Nephron progenitor cell (in vitro differentiated cells): ENCODE measurements around the gene CXADR.
A peak's percentile ranks its signal among the peaks of the same experiment; 100 is the strongest.

Source experiments
- DNase-seq: peaks from one replicate; pipeline ENCODE4 v3.0.0; 2021
- H3K27ac Mint-ChIP-seq: 2 replicates; pipeline ENCODE4 v1.8.0; 2021; ENCODE audit warnings: mild to moderate bottlenecking, moderate library complexity, mixed read lengths
- H3K27me3 Mint-ChIP-seq: 2 replicates; pipeline ENCODE4 v1.8.0; 2021; ENCODE audit warnings: mild to moderate bottlenecking, low read depth, mixed read lengths; ENCODE audit not compliant: poor library complexity
- H3K36me3 Mint-ChIP-seq: 2 replicates; pipeline ENCODE4 v1.8.0; 2021; ENCODE audit warnings: low read depth, mixed read lengths
- H3K4me1 Mint-ChIP-seq: 2 replicates; pipeline ENCODE4 v1.8.0; 2021; ENCODE audit warnings: mixed read lengths
- H3K4me3 Mint-ChIP-seq: 2 replicates; pipeline ENCODE4 v1.8.0; 2021; ENCODE audit warnings: mild to moderate bottlenecking, moderate library complexity, mixed read lengths
- H3K9me3 Mint-ChIP-seq: 2 replicates; pipeline ENCODE4 v1.8.0; 2021; ENCODE audit warnings: mild to moderate bottlenecking, moderate library complexity, mixed read lengths
- CTCF ChIP-seq: fragments of 200-600 bp; sonication (generic); IDR thresholded peaks from 2 replicates; pipeline ENCODE4 v1.5.0; 2021; ENCODE audit warnings: antibody characterized with exemption

The CXADR gene

GRCh38 chr21:17529648-17530047 lies 16.8 kb downstream of the CXADR start:
- no peak overlapping the region for H3K4me3 Mint-ChIP-seq
- TF ChIP-seq CTCF = no peak
- peaks cover 4% of the 10 kb centered on the region for H3K27me3 Mint-ChIP-seq
- peaks cover 4% of the 10 kb centered on the region for H3K4me1 Mint-ChIP-seq
- H3K27ac Mint-ChIP-seq = no peak overlapping the region
- H3K36me3 Mint-ChIP-seq = peaks cover 34% of the 10 kb centered on the region
- no peak for DNase-seq
- peaks cover 3% of the 10 kb centered on the region for H3K9me3 Mint-ChIP-seq

GRCh38 chr21:17532292-17532691 lies 19.4 kb downstream of the CXADR start:
- TF ChIP-seq CTCF = no peak
- no peak for DNase-seq
- H3K4me3 Mint-ChIP-seq = no peak overlapping the region
- peaks cover 52% of the 10 kb centered on the region for H3K36me3 Mint-ChIP-seq
- no peaks in the 10 kb centered on the region for H3K4me1 Mint-ChIP-seq
- H3K27ac Mint-ChIP-seq = no peak overlapping the region
- H3K9me3 Mint-ChIP-seq = peaks cover 15% of the 10 kb centered on the region
- H3K27me3 Mint-ChIP-seq = peaks cover 4% of the 10 kb centered on the region

GRCh38 chr21:17536381-17536780 lies 23.5 kb downstream of the CXADR start:
- Mint-ChIP-seq H3K27ac (no peak overlapping the region), H3K27me3 (peaks cover 4% of the 10 kb centered on the region), H3K4me1 (peaks cover under 1% of the 10 kb centered on the region), H3K9me3 (peaks cover 50% of the 10 kb centered on the region), H3K4me3 (no peak overlapping the region), H3K36me3 (peaks cover 84% of the 10 kb centered on the region)
- TF ChIP-seq CTCF = no peak
- no peak for DNase-seq

GRCh38 chr21:17537299-17537698 lies 24.5 kb downstream of the CXADR start:
- H3K4me1 Mint-ChIP-seq = peaks cover 10% of the 10 kb centered on the region
- H3K36me3 Mint-ChIP-seq = peaks cover 81% of the 10 kb centered on the region
- no peak for TF ChIP-seq CTCF
- H3K4me3 Mint-ChIP-seq = no peak overlapping the region
- H3K27me3 Mint-ChIP-seq = peaks cover 4% of the 10 kb centered on the region
- no peak for DNase-seq
- H3K27ac Mint-ChIP-seq = peak overlapping the region; percentile 62
- peaks cover 53% of the 10 kb centered on the region for H3K9me3 Mint-ChIP-seq

- no peak for TF ChIP-seq CTCF
- no peak overlapping the region for H3K4me3 Mint-ChIP-seq
- peaks cover 17% of the 10 kb centered on the region for H3K4me1 Mint-ChIP-seq
- H3K27ac Mint-ChIP-seq = no peak overlapping the region
- peaks cover 53% of the 10 kb centered on the region for H3K9me3 Mint-ChIP-seq
- DNase-seq = no peak
- peaks cover 4% of the 10 kb centered on the region for H3K27me3 Mint-ChIP-seq
- H3K36me3 Mint-ChIP-seq = peaks cover 76% of the 10 kb centered on the region
These were observed 25.7 kb downstream of the CXADR start for GRCh38 chr21:17538576-17538975.

GRCh38 chr21:17539323-17539722 lies 26.5 kb downstream of the CXADR start:
- Mint-ChIP-seq H3K27me3 (peaks cover 2% of the 10 kb centered on the region), H3K4me3 (no peak overlapping the region), H3K27ac (no peak overlapping the region), H3K4me1 (peaks cover 17% of the 10 kb centered on the region), H3K9me3 (peaks cover 53% of the 10 kb centered on the region), H3K36me3 (peaks cover 73% of the 10 kb centered on the region)
- TF ChIP-seq CTCF = no peak
- DNase-seq = no peak
